Measurements from ENCODE around the gene ALKAL2.

Gene ALKAL2

GRCh38 chr2:238431-238830 lies 49.5 kb downstream of the ALKAL2 start:
- DNase-seq, result no peak

DNA sequence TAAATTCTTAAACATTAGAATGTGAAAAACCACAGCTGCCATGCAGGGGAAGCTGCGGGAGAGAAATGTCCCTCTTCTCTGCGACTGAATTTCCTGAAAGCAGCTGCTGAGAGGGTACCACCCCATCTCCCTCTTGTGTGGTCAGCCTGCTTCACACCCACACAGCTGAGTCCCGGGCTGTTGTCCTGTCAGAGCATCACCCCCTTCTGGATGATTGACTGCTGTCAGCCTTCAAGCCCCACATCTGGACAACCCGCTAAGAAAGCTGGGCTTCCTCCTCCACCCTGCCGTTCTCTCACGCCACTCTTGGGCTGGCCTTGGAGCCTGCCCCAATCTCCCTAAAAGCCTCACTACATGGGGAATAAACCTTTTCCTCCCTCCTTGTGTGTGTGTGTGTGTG lies 50.0 kb downstream of the ALKAL2 start:
- no peak for DNase-seq

- DNase-seq, result no peak
Observed at GRCh38 chr2:236993-237539, 50.8 kb downstream of the ALKAL2 start.

GRCh38 chr2:234421-234820 lies 53.5 kb downstream of the ALKAL2 start:
- no peak for DNase-seq

DNA sequence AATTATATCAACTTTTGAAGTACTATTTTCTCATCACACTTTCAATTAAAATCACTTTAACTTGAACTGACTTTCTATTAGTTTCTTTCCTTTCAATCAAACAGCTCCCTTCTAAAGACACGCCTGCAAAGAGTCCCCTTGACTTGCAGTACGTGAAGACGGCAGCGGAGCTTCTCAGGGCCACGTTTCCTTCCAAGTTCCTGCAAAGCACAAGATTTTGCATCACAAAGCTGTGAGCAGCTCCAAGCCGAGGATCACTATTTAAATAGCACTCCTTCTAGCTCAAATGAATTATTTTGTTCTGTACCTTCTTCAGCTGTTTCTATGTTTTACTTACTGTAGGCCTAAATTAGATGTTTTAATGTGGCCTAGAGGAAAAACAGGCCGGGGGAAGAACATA lies 54.9 kb downstream of the ALKAL2 start:
- no peak for DNase-seq

DNA sequence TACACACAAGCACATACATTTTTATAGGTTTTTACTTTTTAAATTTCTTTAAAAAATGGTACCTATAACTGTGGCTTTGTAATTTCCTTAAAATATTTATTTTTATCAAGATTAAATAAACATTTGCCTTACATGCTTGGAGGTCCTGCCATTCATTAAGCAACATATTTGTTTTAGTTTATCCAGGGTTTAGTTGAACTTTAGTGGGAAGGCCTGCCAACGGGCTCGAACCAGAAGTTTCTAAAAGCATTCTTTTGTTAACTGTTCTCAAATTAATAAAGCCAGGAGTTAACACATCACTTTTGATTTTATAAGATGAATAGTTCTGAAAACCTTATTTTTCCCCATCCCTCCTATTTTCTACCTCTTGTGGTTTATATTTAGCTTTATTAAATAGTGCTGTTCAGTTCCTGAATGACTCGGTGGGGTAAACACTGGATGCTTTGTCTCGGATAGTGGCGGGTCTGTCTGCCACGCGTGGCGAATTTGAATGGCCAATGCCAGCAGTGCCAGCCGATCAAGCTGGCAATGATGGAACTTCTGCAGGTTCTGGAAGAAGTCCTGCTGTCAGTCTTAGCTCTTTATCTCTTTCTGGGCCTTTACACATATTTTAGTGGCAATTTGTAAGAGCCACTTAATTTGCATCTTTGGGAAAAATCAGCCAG lies 56.2 kb downstream of the ALKAL2 start:
- DNase-seq, result no peak
